GDM1 (cell line): ENCODE measurements around the gene PDE6G.

Experiments
- DNase-seq: peaks from one replicate; lab custom pipeline; 2025; lab: John Stamatoyannopoulos, UW

Gene PDE6G

GRCh38 chr17:81656118-81656743 lies at the start of gene PDE6G:
Gene PDE6G (minus strand): TSS chr17:81656542. CDS start chr17:81653305, 3,237 bp downstream.
- no peak for DNase-seq

GRCh38 chr17:81705518-81706231 lies 49.3 kb upstream of the PDE6G start:
- DNase-seq, result no peak

- no peak for DNase-seq
Observed at GRCh38 chr17:81703747-81704654, 47.7 kb upstream of the PDE6G start.

GRCh38 chr17:81702934-81703746 lies 46.8 kb upstream of the PDE6G start, which contains the start of gene MRPL12:
Gene MRPL12 (plus strand): TSS chr17:81703367. CDS start chr17:81703502, 135 bp downstream.
- peak; percentile 92 for DNase-seq

GRCh38 chr17:81701288-81702071 lies 45.1 kb upstream of the PDE6G start:
- no peak for DNase-seq

DNA sequence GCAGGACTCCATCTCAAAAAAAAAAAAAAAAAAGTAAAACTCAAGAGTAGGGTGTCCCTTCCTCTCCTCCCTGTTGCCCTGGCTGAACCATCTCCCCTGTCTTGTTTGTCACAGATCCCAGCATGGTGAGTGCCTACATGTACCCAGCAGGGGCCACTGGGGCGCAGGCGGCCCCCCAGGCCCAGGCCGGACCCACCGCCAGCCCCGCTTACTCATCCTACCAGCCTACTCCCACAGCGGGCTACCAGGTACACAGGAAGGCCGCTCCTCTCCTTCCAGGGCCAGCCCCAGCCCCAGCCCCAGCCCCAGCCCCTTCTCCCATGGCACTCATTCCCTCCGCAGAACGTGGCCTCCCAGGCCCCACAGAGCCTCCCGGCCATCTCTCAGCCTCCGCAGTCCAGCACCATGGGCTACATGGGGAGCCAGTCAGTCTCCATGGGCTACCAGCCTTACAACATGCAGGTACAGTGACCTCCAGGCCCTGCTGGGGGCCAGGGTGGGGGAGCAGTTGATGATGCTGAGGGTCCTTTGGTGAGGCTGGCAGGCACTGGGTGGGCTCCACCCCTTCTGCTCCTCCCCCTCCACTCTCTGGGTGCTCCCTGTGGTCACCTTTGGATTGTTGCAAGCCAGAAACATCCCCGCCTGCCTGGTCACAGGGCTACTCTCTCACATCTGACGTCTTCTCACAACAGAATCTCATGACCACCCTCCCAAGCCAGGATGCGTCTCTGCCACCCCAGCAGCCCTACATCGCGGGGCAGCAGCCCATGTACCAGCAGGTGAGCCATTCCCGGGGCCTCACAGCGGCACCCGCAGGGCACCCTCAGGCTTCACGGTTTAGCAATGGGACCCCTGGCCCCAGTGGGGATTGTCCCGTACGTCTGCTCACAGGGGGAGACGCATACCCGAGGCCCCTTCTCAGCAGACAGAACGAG lies 44.3 kb upstream of the PDE6G start:
- no peak for DNase-seq

DNA sequence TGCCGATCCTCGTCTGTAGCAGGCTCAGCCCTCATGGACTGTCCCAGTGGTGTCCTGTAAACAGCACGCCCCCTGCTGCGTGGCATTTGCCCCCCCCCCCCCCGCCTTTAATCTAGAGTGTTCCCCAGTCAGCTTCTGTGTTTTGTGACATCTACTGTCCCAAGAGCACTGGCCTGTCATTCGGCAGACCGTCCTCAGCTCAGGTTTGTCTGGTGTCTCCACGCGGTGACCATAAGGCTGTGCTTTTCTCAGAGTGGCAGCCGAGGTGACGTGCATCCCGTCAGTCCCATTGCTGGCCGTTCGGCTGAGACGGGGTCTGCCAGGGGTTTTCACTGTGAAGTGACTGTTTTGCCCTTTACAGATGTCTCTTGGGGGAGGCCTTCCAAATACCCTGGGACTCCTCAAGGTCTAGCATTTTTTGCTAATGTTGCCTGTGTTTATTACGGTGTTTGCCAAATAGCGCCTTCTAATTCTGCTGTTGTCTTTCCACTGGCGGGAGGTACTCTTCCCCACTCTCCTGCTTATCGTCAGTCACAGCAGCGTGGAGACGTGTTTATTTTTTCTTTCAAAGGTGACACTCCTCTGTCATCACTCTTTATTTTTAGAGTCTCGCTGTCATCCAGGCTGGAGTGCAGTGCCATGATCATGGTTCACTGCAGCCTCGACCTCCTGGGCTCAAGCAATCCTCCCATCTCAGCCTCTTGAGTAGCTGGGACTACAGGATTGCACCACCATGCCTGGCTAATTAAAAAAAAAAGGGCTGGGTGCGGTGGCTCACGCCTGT lies 41.1 kb upstream of the PDE6G start:
- DNase-seq, result no peak

DNA sequence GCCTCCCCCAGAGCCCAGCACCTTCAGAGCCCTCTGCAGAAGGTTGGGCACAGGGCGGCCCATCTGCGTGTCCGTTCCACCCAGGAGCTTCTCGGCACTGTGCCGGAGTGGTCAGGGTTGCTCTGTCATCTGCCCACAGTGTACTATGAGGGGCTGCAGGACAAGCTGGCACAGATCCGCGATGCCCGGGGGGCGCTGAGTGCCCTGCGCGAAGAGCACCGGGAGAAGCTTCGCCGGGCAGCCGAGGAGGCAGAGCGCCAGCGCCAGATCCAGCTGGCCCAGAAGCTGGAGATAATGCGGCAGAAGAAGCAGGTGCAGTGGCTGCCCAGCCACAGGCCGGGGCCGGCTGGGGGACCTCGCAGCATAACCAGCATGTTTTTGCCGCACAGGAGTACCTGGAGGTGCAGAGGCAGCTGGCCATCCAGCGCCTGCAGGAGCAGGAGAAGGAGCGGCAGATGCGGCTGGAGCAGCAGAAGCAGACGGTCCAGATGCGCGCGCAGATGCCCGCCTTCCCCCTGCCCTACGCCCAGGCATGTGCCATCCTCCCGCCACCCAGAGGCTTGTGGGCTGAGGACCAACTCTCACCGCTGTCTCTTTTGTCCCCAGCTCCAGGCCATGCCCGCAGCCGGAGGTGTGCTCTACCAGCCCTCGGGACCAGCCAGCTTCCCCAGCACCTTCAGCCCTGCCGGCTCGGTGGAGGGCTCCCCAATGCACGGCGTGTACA lies 40.0 kb upstream of the PDE6G start:
- no peak for DNase-seq

GRCh38 chr17:81695801-81696200 lies 39.5 kb upstream of the PDE6G start:
- DNase-seq, result no peak

DNA sequence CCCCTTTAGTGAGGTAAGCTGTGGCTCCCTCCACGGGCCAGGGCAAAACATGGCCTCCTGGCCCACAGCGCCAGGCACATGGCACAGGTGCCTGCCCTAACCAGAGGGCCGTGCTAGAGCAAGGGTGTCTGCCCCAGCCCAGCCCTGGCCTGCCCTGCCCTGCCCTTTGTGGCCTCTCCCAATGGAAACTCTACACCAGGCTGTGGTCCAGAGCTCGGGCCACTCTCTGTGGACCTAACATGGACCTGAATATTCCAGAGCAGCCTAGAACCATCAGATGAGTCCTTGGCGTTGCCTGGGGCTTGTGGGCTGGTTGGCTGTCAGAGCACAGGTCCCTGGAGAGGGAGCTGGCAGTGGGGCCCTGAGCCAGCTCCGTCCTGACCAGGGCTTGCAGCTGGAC lies 38.9 kb upstream of the PDE6G start:
- no peak for DNase-seq

GRCh38 chr17:81694810-81695209 lies 38.5 kb upstream of the PDE6G start:
- DNase-seq, result no peak

DNA sequence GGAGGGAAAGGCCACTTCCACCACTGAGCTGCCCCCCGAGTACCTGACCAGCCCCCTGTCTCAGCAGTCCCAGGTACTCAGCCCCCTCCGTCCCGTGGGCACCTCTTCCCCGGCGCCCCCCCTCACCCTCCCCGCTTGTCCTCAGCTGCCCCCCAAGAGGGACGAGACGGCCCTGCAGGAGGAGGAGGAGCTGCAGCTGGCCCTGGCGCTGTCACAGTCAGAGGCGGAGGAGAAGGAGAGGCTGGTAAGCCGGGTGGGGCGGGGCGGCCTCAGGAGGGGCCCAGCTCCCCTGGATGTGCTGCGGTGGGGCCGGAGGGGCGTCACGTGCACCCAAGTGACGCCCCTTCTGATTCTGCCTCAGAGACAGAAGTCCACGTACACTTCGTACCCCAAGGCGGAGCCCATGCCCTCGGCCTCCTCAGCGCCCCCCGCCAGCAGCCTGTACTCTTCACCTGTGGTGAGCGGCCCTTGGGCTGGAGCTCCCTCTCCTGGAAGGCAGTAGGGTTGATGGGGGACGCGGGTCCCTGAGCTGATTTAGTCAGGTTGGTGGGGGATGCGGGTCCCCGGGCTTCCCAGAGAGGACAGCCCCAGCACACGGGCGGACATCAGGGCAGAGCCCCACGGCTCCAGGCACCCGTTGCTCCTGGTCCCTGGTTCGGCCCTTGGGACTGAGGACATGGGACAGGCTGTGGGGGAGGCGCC lies 37.3 kb upstream of the PDE6G start:
- DNase-seq, result no peak

- DNase-seq, result no peak
Observed at GRCh38 chr17:81691608-81692007, 35.3 kb upstream of the PDE6G start.

DNA sequence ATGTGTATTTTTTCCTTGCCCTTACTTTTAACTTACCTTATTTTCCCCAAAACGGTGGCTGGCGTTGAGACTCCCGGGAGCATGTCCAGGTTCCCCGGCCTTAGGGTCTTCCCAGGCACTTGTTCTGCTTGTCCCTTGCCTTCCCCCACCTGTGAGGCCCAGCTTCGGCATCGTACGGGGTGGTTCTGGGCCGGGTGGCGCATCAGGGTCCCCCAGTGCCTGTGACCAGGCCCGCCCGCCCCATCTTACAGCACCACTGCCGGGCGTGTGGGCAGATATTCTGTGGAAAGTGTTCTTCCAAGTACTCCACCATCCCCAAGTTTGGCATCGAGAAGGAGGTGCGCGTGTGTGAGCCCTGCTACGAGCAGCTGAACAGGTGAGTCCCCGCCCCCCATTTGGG lies 34.9 kb upstream of the PDE6G start:
- DNase-seq, result no peak

- no peak for DNase-seq
Observed at GRCh38 chr17:81690549-81690948, 34.2 kb upstream of the PDE6G start.

- DNase-seq, result no peak
Observed at GRCh38 chr17:81690066-81690465, 33.7 kb upstream of the PDE6G start.

GRCh38 chr17:81688616-81689015 lies 32.3 kb upstream of the PDE6G start:
- DNase-seq, result no peak
